WERI-Rb-1 (cell line): ENCODE data around the gene GALNTL6.
A peak's percentile ranks its signal among the peaks of the same experiment; 100 is the strongest.

Source experiments
- DNase-seq: peaks from one replicate; pipeline ENCODE4 v3.0.0-alpha.2; 2020
- H3K27ac ChIP-seq: fragments of 250-450 bp; sonication (Bioruptor Pico); 2 replicates; pipeline ENCODE4 v1.5.1; 2020; ENCODE audit warnings: mild to moderate bottlenecking, moderate library complexity
- H3K27me3 ChIP-seq: fragments of 250-450 bp; sonication (Bioruptor Pico); 2 replicates; pipeline ENCODE4 v1.5.1; 2021; ENCODE audit warnings: mild to moderate bottlenecking, low read depth, moderate library complexity; ENCODE audit not compliant: insufficient read depth, severe bottlenecking
- H3K36me3 ChIP-seq: fragments of 250-450 bp; sonication (Bioruptor Pico); 2 replicates; pipeline ENCODE4 v1.5.1; 2020; ENCODE audit warnings: mild to moderate bottlenecking, moderate library complexity
- H3K4me3 ChIP-seq: 2 replicates; pipeline ENCODE4 v1.5.1; 2011; ENCODE audit warnings: low read depth, mild to moderate bottlenecking, control low read depth, low read length
- H3K9me3 ChIP-seq: fragments of 250-450 bp; sonication (Bioruptor Pico); 2 replicates; pipeline ENCODE4 v1.5.1; 2021; ENCODE audit warnings: mild to moderate bottlenecking, moderate library complexity; ENCODE audit not compliant: severe bottlenecking
- TF ChIP-seq, protein P1 (sequence below): IDR thresholded peaks from 2 replicates; pipeline ENCODE4 v1.5.1; 2011; ENCODE audit warnings: low read depth, mild to moderate bottlenecking, control low read depth, inconsistent platforms, low read length

Gene GALNTL6

DNA sequence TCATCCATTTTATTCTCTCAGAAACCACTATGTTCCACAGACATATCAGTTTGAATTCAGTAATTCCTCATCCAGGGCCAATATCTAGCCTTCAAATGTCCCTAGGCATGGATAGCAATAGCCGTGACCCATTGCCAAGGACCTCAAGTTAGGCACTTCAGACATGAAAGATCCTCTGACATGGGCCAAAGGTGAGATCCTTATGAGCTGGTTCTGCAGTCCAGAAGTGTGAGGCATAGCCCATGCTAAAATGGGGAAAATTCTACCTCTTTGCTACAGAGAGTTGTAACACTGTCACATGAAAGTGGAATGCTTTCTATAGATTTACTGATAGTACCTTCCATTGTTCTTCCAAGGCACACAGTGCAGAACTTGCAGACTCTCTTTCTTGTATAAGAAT lies 1005.7 kb downstream of the GALNTL6 start:
- Histone ChIP-seq H3K27me3 (no peaks in the 10 kb centered on the region), H3K4me3 (no peak overlapping the region)
- no peak for DNase-seq

DNA sequence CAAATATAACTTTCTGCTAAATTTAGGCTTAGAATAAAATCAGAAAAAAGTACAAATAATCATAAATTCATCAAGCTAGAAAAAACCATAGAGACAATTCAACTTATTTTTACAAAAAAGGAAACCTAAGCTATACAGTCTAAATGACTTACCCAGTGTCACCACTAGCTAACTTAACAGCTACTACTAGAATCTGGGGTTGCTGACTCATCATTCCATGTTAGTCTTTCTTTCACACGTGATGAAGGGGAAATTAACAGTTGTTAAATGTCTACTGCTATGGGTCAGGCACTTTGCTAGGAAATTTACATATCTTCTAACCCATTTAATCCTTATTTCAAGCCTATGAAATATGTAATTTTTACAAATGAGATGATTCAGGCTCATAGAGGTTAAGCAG lies 1006.1 kb downstream of the GALNTL6 start:
- no peaks in the 10 kb centered on the region for H3K27me3 ChIP-seq
- TF ChIP-seq, protein P1, sequence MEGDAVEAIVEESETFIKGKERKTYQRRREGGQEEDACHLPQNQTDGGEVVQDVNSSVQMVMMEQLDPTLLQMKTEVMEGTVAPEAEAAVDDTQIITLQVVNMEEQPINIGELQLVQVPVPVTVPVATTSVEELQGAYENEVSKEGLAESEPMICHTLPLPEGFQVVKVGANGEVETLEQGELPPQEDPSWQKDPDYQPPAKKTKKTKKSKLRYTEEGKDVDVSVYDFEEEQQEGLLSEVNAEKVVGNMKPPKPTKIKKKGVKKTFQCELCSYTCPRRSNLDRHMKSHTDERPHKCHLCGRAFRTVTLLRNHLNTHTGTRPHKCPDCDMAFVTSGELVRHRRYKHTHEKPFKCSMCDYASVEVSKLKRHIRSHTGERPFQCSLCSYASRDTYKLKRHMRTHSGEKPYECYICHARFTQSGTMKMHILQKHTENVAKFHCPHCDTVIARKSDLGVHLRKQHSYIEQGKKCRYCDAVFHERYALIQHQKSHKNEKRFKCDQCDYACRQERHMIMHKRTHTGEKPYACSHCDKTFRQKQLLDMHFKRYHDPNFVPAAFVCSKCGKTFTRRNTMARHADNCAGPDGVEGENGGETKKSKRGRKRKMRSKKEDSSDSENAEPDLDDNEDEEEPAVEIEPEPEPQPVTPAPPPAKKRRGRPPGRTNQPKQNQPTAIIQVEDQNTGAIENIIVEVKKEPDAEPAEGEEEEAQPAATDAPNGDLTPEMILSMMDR = no peak
- no peak overlapping the region for H3K27ac ChIP-seq
- DNase-seq = no peak
- H3K9me3 ChIP-seq = no peaks in the 10 kb centered on the region
- H3K36me3 ChIP-seq = no peaks in the 10 kb centered on the region
- no peak overlapping the region for H3K4me3 ChIP-seq

More for the DNA sequence above, 1005.7 kb downstream of the GALNTL6 start:
- TF ChIP-seq, protein P1 = no peak
- H3K36me3 ChIP-seq = no peaks in the 10 kb centered on the region
- no peak overlapping the region for H3K27ac ChIP-seq
- H3K9me3 ChIP-seq = no peaks in the 10 kb centered on the region

DNA sequence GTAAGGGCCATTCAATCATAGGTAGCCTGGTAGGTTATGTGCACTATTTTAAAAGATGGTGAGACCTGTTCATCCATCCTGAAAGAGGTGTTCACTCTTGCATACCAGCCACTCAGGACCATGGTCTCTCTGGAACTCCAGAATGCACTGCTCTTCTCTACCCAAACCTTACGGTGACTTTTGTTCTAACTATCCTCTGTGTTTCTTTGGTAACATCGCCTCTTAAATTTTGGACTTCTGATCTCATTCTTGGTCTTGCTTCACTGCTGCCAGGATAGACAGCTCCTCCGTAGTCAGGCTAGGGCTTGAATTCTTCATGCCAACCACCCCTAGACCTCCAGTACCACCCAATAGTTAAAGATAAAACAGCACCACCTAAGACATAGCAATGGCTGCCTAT lies 1009.1 kb downstream of the GALNTL6 start:
- no peaks in the 10 kb centered on the region for H3K36me3 ChIP-seq
- no peaks in the 10 kb centered on the region for H3K27me3 ChIP-seq
- TF ChIP-seq, protein P1 = no peak
- H3K4me3 ChIP-seq = no peak overlapping the region
- DNase-seq = no peak
- no peaks in the 10 kb centered on the region for H3K9me3 ChIP-seq
- no peak overlapping the region for H3K27ac ChIP-seq

DNA sequence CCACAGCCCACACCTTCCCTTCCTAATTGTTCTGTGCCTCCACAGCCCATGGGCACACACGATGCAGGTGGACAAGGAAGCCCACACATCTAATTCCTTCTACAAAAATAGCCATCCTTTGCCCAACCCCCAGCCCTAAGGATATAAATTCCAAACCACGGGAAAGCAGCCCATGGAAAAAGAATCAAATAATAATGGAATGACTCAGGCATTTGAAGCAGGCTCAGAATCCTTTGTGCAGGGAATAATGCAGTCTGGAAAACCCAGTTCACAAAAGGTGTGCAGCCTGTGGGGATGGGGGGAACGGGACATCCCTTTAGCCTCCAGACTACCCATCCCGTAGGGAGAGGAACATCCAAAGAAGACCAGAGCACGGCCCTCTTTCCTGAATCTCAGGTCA lies 1013.1 kb downstream of the GALNTL6 start:
- Histone ChIP-seq H3K4me3 (no peak overlapping the region), H3K27me3 (no peaks in the 10 kb centered on the region), H3K36me3 (no peaks in the 10 kb centered on the region), H3K9me3 (no peaks in the 10 kb centered on the region), H3K27ac (no peak overlapping the region)
- no peak for DNase-seq
- TF ChIP-seq, protein P1 = no peak

DNA sequence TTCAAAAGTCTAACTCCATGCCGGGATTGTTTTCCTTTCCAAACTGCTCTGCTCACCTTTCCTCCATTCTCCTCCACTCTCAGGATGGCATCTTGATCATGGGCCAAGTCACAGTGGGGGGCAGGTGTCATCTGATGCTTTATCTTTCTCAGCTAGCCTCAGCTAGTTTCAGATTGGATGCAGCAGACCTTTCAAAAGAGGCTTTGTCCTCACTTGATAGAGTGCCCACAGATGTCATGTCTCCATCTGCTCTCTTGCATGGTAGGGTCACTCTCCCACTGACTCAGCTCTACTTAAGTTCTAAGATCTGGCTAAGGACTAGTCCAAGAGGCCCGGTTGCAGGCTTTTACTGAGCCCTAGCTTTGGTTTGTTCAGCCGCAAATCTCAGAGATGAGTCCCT lies 1013.7 kb downstream of the GALNTL6 start:
- H3K27ac ChIP-seq = peak overlapping the region; percentile 8; the same call in 1 of the 2 replicates
- no peak overlapping the region for H3K4me3 ChIP-seq
- peak; percentile 58 for DNase-seq
- H3K9me3 ChIP-seq = no peaks in the 10 kb centered on the region
- TF ChIP-seq, protein P1 = no peak
- no peaks in the 10 kb centered on the region for H3K36me3 ChIP-seq
- H3K27me3 ChIP-seq = no peaks in the 10 kb centered on the region

DNA sequence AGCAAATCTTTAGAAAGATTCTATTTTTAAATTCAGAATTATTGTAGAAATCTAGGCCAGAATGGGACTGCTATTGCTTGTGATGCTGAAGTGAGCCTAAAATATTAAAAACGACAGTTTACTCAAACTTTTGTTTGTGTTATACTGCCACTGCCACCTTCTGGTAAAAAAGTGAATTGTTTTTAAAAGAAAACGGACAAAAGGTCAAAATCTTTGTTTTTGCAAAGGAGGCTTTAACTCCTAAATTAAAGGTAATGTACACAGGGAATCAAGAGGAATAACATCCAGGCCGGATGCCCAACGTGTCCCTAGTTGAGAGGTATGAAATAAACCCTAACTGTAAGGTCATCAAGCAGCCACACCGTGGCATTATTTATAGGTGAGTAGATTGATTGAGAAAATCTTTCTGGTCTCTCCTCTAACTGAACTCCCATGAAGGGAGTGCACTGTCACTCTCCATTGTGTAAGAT lies 1017.1 kb downstream of the GALNTL6 start:
- H3K27me3 ChIP-seq = no peaks in the 10 kb centered on the region
- TF ChIP-seq, protein P1 = 0 out of 2 replicates have a peak, but pooled peaks have one; percentile 1
- no peaks in the 10 kb centered on the region for H3K36me3 ChIP-seq
- no peak overlapping the region for H3K4me3 ChIP-seq
- no peak overlapping the region for H3K27ac ChIP-seq
- no peaks in the 10 kb centered on the region for H3K9me3 ChIP-seq
- DNase-seq = no peak
